Measurements from ENCODE around the gene GLMN.

Gene GLMN

GRCh38 chr1:92298573-92299476 is at the start of gene GLMN, which contains the start of gene RPAP2:
GLMN (minus strand) TSS chr1:92298987; CDS start chr1:92297999, 988 bp downstream.
RPAP2 (plus strand) TSS chr1:92299059; CDS start chr1:92299074, 15 bp downstream.
- peak; percentile 36 for DNase-seq

GRCh38 chr1:92346866-92347640 is 48.3 kb upstream of the GLMN start:
- DNase-seq: no peak

GRCh38 chr1:92343061-92343460 is 44.3 kb upstream of the GLMN start:
- DNase-seq: no peak

- DNase-seq: no peak
Measured at GRCh38 chr1:92342401-92342800, 43.6 kb upstream of the GLMN start.

- no peak for DNase-seq
Measured at GRCh38 chr1:92340154-92340553, 41.4 kb upstream of the GLMN start.

GRCh38 chr1:92333668-92334067 is 34.9 kb upstream of the GLMN start:
- no peak for DNase-seq

GRCh38 chr1:92329347-92330129 is 30.8 kb upstream of the GLMN start:
- DNase-seq: no peak

- no peak for DNase-seq
Measured at GRCh38 chr1:92327794-92328193, 29.0 kb upstream of the GLMN start.

- no peak for DNase-seq
Measured at GRCh38 chr1:92326681-92327080, 27.9 kb upstream of the GLMN start.

- no peak for DNase-seq
Measured at GRCh38 chr1:92324784-92325183, 26.0 kb upstream of the GLMN start.

GRCh38 chr1:92323473-92324453 is 25.0 kb upstream of the GLMN start:
- no peak for DNase-seq

GRCh38 chr1:92317836-92318493 is 19.2 kb upstream of the GLMN start:
- no peak for DNase-seq

- no peak for DNase-seq
Measured at GRCh38 chr1:92315766-92316599, 17.2 kb upstream of the GLMN start.

- no peak for DNase-seq
Measured at GRCh38 chr1:92314024-92314423, 15.2 kb upstream of the GLMN start.

- no peak for DNase-seq
Measured at GRCh38 chr1:92310185-92310597, 11.4 kb upstream of the GLMN start.

- DNase-seq: no peak
Measured at GRCh38 chr1:92307980-92308379, 9.2 kb upstream of the GLMN start.

- DNase-seq: no peak
Measured at GRCh38 chr1:92306020-92306419, 7.2 kb upstream of the GLMN start.

GRCh38 chr1:92301021-92301420 is 2.2 kb upstream of the GLMN start:
- no peak for DNase-seq

- DNase-seq: no peak
Measured at GRCh38 chr1:92299477-92300150, 827 bp upstream of the GLMN start.

- no peak for DNase-seq
Measured at GRCh38 chr1:92298213-92298572, 594 bp downstream of the GLMN start.
